SHP77 (cell line): ENCODE measurements around the gene PAX7.
"Not testable (repeated sequence)": the region's sequence is repeated elsewhere in the genome, so short reads cannot be mapped to it uniquely, and the experiment has no call there.

Source experiments
- DNase-seq, 2 experiments: peaks; one replicate each; lab custom pipeline; 2025; lab: John Stamatoyannopoulos, UW

Gene PAX7

GRCh38 chr1:18730321-18730720, 99.7 kb downstream of the PAX7 start:
- no peak for DNase-seq

- DNase-seq = no peak
These were observed 100.5 kb downstream of the PAX7 start for GRCh38 chr1:18731148-18731547.

GRCh38 chr1:18731591-18732235, 101.1 kb downstream of the PAX7 start:
- DNase-seq = no peak

- no peak for DNase-seq
These were observed 102.0 kb downstream of the PAX7 start for GRCh38 chr1:18732686-18733085.

GRCh38 chr1:18734001-18734400, 103.4 kb downstream of the PAX7 start:
- no peak for DNase-seq

- DNase-seq = no peak
These were observed 104.0 kb downstream of the PAX7 start for GRCh38 chr1:18734461-18735223.

- DNase-seq = no peak
These were observed 104.8 kb downstream of the PAX7 start for GRCh38 chr1:18735224-18735997.

GRCh38 chr1:18736958-18737357, 106.3 kb downstream of the PAX7 start:
- no peak for DNase-seq

- no peak for DNase-seq
These were observed 107.5 kb downstream of the PAX7 start for GRCh38 chr1:18738126-18738525.

- no peak for DNase-seq
These were observed 108.0 kb downstream of the PAX7 start for GRCh38 chr1:18738617-18739016.

GRCh38 chr1:18739408-18739807, 108.8 kb downstream of the PAX7 start:
- DNase-seq = no peak

GRCh38 chr1:18739897-18740296, 109.3 kb downstream of the PAX7 start:
- DNase-seq = no peak

GRCh38 chr1:18740617-18741016, 110.0 kb downstream of the PAX7 start:
- no peak for DNase-seq

GRCh38 chr1:18743233-18743632, 112.6 kb downstream of the PAX7 start:
- DNase-seq = no peak

- DNase-seq = not testable (repeated sequence)
These were observed 113.7 kb downstream of the PAX7 start for GRCh38 chr1:18744381-18744780.

- no peak for DNase-seq
These were observed 116.3 kb downstream of the PAX7 start for GRCh38 chr1:18746981-18747380.

GRCh38 chr1:18747671-18748070, 117.0 kb downstream of the PAX7 start:
- no peak for DNase-seq

GRCh38 chr1:18748435-18748834, 117.8 kb downstream of the PAX7 start:
- DNase-seq = no peak

GRCh38 chr1:18749569-18749968, 118.9 kb downstream of the PAX7 start:
- DNase-seq = no peak

- DNase-seq = no peak
These were observed 120.0 kb downstream of the PAX7 start for GRCh38 chr1:18750600-18750999.

GRCh38 chr1:18751425-18751824, 120.8 kb downstream of the PAX7 start:
- DNase-seq = peak; percentile 12 to 52

GRCh38 chr1:18752409-18752808, 121.8 kb downstream of the PAX7 start:
- no peak for DNase-seq

- DNase-seq = no peak
These were observed 129.5 kb downstream of the PAX7 start for GRCh38 chr1:18760156-18760555.
